Stimulated activated CD4-positive, alpha-beta T cell treated with anti-CD3 and anti-CD28 coated beads, TNF-alpha, amount 100 ng/mL, for 48 hours (primary cell): ENCODE data around the gene NPC1.

Experiments used
- DNase-seq, 3 donors: peaks; one replicate each; pipeline ENCODE4 v3.0.0-alpha.2; 2020; ENCODE audit warnings: low read depth in 3 of 3

The NPC1 gene

GRCh38 chr18:23487738-23488570 is 98.4 kb downstream of the NPC1 start:
- no peak for DNase-seq

GRCh38 chr18:23485386-23485785 is 100.9 kb downstream of the NPC1 start:
- no peak for DNase-seq

DNA sequence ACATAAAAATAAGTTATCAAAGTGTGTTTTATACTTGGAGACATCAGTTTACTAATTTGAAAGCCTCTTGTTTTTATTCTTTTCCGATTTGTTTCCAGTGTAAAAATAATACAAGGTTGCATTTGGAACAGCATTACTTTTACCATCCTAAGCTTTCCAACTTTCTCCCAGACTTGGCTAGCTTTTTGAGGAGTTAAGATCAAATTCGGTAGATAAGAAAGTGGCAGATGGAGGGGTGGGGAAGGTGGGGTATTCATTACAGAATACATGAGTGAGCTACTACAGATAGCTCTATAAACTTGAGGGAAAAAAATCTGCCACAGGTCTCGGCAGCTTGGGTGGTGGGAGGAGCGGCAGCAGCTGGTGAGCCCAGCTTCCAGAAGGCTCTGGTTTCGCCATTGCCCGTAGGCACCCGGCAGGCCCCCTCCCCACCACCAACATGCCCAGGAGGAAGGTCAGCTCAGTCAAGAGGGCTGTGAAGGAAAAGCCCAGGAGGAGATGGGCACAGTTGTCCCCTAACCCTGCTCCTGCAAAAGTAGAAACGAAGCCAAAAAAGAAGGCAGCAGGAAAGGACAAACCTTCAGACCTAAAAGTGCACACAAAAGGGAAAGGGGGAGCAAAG is 101.6 kb downstream of the NPC1 start:
- DNase-seq, result no peak
